Body of pancreas (tissue), 4 donors: ENCODE measurements around the gene ARMC12. TPM values are rescaled to one million over a fixed set of nuclear protein-coding genes. Genes with fewer than 3 reads are reported as not detected.

Experiments
- ATAC-seq: fragments of 150-250 bp; one replicate; pipeline ENCODE4 v1.9.1; 2016
- DNase-seq, 4 donors: peaks; one replicate each; pipeline ENCODE4 v3.0.0-alpha.2; 2019
- H3K27ac ChIP-seq, 4 donors: fragments of 200-600 bp; sonication (generic); 1 replicate in 3 of 4; 2 replicates in 1 of 4; pipeline versions ENCODE4 v1.5.1 to v1.6.1; 2016 to 2019; ENCODE audit warnings: mild to moderate bottlenecking in 1 of 4, mixed read lengths in 1 of 4, moderate library complexity in 1 of 4
- H3K27me3 ChIP-seq, 2 donors: fragments of 200-600 bp; sonication (generic); one replicate each; pipeline ENCODE4 v1.6.0; 2016; ENCODE audit warnings: mild to moderate bottlenecking in 1 of 2
- H3K36me3 ChIP-seq, 2 donors: fragments of 200-600 bp; sonication (generic); replicated peaks in 1 of 2; 2 replicates each; pipeline ENCODE4 v1.5.1; 2016; ENCODE audit warnings: low read depth in 2 of 2; ENCODE audit not compliant: insufficient read depth in 1 of 2
- H3K4me1 ChIP-seq: fragments of 200-600 bp; sonication (generic); one replicate; pipeline ENCODE4 v1.6.0; 2016
- H3K4me3 ChIP-seq, 2 donors: fragments of 200-600 bp; sonication (generic); 1 replicate in 1 of 2; 2 replicates in 1 of 2; pipeline ENCODE4 v1.5.1; 2016 to 2019
- H3K9me3 ChIP-seq, 3 donors: fragments of 200-600 bp; sonication (generic); 1 replicate in 2 of 3; 2 replicates in 1 of 3; pipeline ENCODE4 v1.5.1; 2016
- POLR2A ChIP-seq, 3 donors: fragments of 450-650 bp; IDR thresholded peaks; one replicate each; pipeline ENCODE4 v1.6.1; 2016; ENCODE audit warnings: antibody characterized with exemption in 3 of 3, mild to moderate bottlenecking in 2 of 3
- WGBS, 2 donors: methylation state at CpG; one replicate each; pipeline ENCODE4 v1.1.5; 2017; 5-methylcytosine and 5-hydroxymethylcytosine counted together
- intact Hi-C: fragments of 100-400 bp; cut with DNase I; formaldehyde crosslinking; loops from one replicate; pipeline ENCODE4 v1.15.1; 2023
- total RNA-seq, 2 donors: library from RNA; depleted of rRNA; stranded (reverse); fragments of >200 nt; gene quantifications; one replicate each; pipeline ENCODE4 v1.1.0, GENCODE V29; 2016
- TF ChIP-seq, protein P1 (sequence below), 7 experiments: fragments of 450-650 bp in 4 of 7; fragments of 200-600 bp in 3 of 7; sonication (generic) in 3 of 7; IDR thresholded peaks; one replicate each; pipeline ENCODE4 v1.5.1; 2016 to 2019; ENCODE audit warnings: antibody characterized with exemption in 7 of 7

The ARMC12 gene
- total RNA-seq, 2 donors from 2014 or later = 0.26 TPM; not detected in 1

DNA sequence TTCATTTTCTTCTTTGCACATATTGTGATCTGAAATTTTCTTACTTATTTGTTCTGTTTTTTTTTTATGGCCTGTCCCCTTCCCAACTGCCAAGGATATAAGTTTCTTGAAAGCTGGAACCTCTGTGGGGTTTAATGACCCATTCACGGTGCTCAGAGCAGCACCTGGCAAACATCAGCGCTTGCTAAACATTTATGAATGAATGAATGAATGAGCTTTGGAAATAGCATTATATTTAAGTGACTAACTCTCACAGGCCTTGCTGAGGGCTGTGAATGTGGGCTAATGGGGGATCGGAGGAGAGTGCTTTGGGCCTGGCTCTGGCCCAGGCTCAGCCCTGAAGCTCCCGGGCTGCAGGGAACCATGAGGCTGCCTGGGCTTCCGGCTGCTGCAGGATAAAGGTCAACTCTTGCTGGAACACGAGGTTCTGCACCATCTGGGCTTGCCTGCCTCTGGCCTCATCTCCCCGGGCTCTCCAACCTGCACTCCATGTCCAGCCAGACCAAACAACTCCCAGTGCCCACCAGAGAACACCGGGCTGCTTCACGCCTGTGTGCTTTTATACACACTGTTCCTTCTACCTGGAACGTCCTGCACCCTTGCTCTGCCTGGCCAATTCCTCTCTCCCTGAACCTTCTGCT lies 14.6 kb upstream of the ARMC12 start:
- peak in 2 of 3 donors; percentile 19 to 27 for TF ChIP-seq POLR2A (IDR thresholded peaks at IDR 0.05)
- TF ChIP-seq, protein P1, sequence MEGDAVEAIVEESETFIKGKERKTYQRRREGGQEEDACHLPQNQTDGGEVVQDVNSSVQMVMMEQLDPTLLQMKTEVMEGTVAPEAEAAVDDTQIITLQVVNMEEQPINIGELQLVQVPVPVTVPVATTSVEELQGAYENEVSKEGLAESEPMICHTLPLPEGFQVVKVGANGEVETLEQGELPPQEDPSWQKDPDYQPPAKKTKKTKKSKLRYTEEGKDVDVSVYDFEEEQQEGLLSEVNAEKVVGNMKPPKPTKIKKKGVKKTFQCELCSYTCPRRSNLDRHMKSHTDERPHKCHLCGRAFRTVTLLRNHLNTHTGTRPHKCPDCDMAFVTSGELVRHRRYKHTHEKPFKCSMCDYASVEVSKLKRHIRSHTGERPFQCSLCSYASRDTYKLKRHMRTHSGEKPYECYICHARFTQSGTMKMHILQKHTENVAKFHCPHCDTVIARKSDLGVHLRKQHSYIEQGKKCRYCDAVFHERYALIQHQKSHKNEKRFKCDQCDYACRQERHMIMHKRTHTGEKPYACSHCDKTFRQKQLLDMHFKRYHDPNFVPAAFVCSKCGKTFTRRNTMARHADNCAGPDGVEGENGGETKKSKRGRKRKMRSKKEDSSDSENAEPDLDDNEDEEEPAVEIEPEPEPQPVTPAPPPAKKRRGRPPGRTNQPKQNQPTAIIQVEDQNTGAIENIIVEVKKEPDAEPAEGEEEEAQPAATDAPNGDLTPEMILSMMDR (IDR thresholded peaks at IDR 0.05) = peak in 1 of 7 experiments; percentile 9
- DNase-seq (peak; percentile 70 to 88 (median 80)), ATAC-seq (peak; percentile 28)
- no peaks in the 10 kb centered on the region for H3K9me3 ChIP-seq
- no peaks in the 10 kb centered on the region for H3K36me3 ChIP-seq
- H3K4me1 ChIP-seq = peaks cover 62% of the 10 kb centered on the region
- H3K4me3 ChIP-seq = no peak overlapping the region
- peak overlapping the region; percentile 1 to 58 (median 21) for H3K27ac ChIP-seq
- WGBS, 2 donors = 43 to 46% methylated on average over 9 to 10 of the region's 10 CpGs
- no peaks in the 10 kb centered on the region for H3K27me3 ChIP-seq
- intact Hi-C loops = no loop called here

DNA sequence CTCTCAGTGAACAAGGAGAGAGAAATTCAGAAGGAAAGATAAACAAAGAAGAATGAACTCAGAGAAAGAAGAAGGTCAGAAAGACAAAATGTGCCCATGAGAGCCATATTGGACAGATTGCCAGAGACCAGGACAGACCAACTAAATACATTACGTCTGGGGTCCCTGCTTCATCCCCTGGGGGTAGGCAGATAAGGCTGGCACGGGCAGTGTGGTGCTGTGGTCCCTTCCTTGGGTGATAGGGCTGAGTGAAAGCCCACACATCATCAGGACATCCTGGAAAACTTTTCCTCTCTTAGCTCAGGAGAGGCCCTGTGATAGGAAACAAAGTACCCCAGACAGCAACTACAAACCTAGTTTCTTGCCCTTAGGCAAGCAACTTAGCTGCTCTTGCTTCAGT lies 13.2 kb upstream of the ARMC12 start:
- no peaks in the 10 kb centered on the region for H3K27me3 ChIP-seq
- H3K36me3 ChIP-seq = no peaks in the 10 kb centered on the region
- 100% methylated on average over 2 of the region's 2 CpGs for WGBS, 2 donors
- no peak overlapping the region for H3K4me3 ChIP-seq
- TF ChIP-seq, protein P1 (IDR thresholded peaks at IDR 0.05) = no peak
- no peak for TF ChIP-seq POLR2A (IDR thresholded peaks at IDR 0.05)
- intact Hi-C loops = no loop called here
- H3K9me3 ChIP-seq = no peaks in the 10 kb centered on the region
- ATAC-seq (no peak), DNase-seq (no peak)
- peak overlapping the region; percentile 47 to 100 (median 99) for H3K27ac ChIP-seq
- H3K4me1 ChIP-seq = peaks cover 73% of the 10 kb centered on the region

DNA sequence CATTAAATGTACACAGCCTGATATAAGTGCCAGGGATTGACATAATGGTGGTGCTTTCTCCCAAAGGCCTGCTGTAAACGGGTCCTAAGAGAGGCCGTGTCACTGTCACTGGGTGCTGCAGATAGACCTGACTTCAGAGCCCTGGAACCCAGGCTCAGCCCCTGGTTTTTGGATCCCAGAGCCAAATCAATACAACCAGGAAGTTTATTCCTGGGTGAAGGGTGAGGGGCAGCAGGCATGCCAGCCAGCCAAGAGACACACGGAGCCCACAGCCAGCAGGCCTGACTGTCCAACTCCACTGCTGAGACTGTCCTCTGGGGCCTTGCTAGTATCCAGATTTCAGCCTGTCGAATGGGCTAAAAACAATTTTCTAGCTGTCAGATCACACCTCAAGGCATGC lies 12.8 kb upstream of the ARMC12 start:
- DNase-seq (peak in 2 of 4 donors; percentile 22 to 32), ATAC-seq (no peak)
- peaks cover 77% of the 10 kb centered on the region for H3K4me1 ChIP-seq
- intact Hi-C loops = no loop called here
- TF ChIP-seq POLR2A (IDR thresholded peaks at IDR 0.05) = no peak
- TF ChIP-seq, protein P1 (IDR thresholded peaks at IDR 0.05) = no peak
- H3K4me3 ChIP-seq = no peak overlapping the region
- H3K9me3 ChIP-seq = no peaks in the 10 kb centered on the region
- H3K36me3 ChIP-seq = no peaks in the 10 kb centered on the region
- H3K27me3 ChIP-seq = no peaks in the 10 kb centered on the region
- H3K27ac ChIP-seq = peak overlapping the region; percentile 47 to 100 (median 99)
- WGBS, 2 donors = 60 to 86% methylated on average over 3 to 4 of the region's 4 CpGs

DNA sequence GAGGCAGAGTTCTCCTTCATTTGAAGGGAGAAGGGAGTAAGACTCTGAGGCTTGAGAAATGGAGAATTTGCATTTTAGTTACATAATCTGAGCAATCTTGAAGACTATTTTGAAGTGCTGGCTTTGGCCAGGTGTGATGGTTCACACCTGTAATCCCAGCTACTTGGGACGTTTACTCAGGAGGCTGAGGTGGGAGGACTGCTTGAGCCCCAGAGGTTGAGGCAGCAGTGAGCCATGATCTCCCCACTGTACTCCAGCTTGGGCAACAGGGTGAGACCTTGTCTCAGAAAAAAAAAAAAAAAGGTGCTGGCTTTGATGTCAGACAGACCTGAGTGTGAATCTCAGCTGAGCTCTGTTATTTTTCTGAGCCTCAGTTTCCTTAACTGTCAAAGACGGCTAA lies 12.4 kb upstream of the ARMC12 start:
- WGBS, 2 donors = 64 to 65% methylated on average over 2 of the region's 2 CpGs
- TF ChIP-seq, protein P1 (IDR thresholded peaks at IDR 0.05) = no peak
- no peak for TF ChIP-seq POLR2A (IDR thresholded peaks at IDR 0.05)
- Histone ChIP-seq H3K36me3 (no peaks in the 10 kb centered on the region), H3K27me3 (no peaks in the 10 kb centered on the region), H3K4me3 (no peak overlapping the region), H3K27ac (peak overlapping the region; percentile 47 to 100 (median 99)), H3K4me1 (peaks cover 81% of the 10 kb centered on the region), H3K9me3 (no peaks in the 10 kb centered on the region)
- intact Hi-C loops = no loop called here
- DNase-seq (peak in 1 of 4 donors; percentile 14), ATAC-seq (no peak)
